HG03460 (cell line): ENCODE data around the gene TYW3.
A peak's percentile ranks its signal among the peaks of the same experiment; 100 is the strongest.
"Not testable (repeated sequence)": the region's sequence is repeated elsewhere in the genome, so short reads cannot be mapped to it uniquely, and the experiment has no call there.

Experiments
- ATAC-seq: cut with Tn5 transposase; IDR thresholded peaks from one replicate; pipeline ENCODE4 v1.9.1; 2021; ENCODE audit not compliant: unreplicated experiment

Gene TYW3

GRCh38 chr1:74731399-74732052, 1.4 kb upstream of the TYW3 start:
- peak; percentile 30 for ATAC-seq

GRCh38 chr1:74732071-74732946, 643 bp upstream of the TYW3 start:
- peak; percentile 16 for ATAC-seq

- peak; percentile 44 for ATAC-seq
Observed at GRCh38 chr1:74733604-74734484, 892 bp downstream of the TYW3 start.

- ATAC-seq: no peak
Observed at GRCh38 chr1:74737333-74737732, 4.4 kb downstream of the TYW3 start.

- ATAC-seq: not testable (repeated sequence)
Observed at GRCh38 chr1:74740307-74740980, 7.5 kb downstream of the TYW3 start.

- not testable (repeated sequence) for ATAC-seq
Observed at GRCh38 chr1:74745247-74745646, 12.3 kb downstream of the TYW3 start.

- ATAC-seq: peak; percentile 46
Observed at GRCh38 chr1:74748960-74749359, 16.0 kb downstream of the TYW3 start.

GRCh38 chr1:74753104-74753503, 20.2 kb downstream of the TYW3 start:
- no peak for ATAC-seq

GRCh38 chr1:74755475-74755874, 22.5 kb downstream of the TYW3 start:
- no peak for ATAC-seq

- ATAC-seq: not testable (repeated sequence)
Observed at GRCh38 chr1:74756650-74757049, 23.7 kb downstream of the TYW3 start.

- ATAC-seq: no peak
Observed at GRCh38 chr1:74763807-74764206, 30.9 kb downstream of the TYW3 start.

- no peak for ATAC-seq
Observed at GRCh38 chr1:74766579-74766978, 33.6 kb downstream of the TYW3 start.

- no peak for ATAC-seq
Observed at GRCh38 chr1:74767490-74767889, 34.5 kb downstream of the TYW3 start.

GRCh38 chr1:74771913-74772515, 39.1 kb downstream of the TYW3 start:
- no peak for ATAC-seq

GRCh38 chr1:74772945-74773344, 40.0 kb downstream of the TYW3 start:
- ATAC-seq: no peak

- ATAC-seq: no peak
Observed at GRCh38 chr1:74773582-74773981, 40.6 kb downstream of the TYW3 start.

- no peak for ATAC-seq
Observed at GRCh38 chr1:74775735-74776134, 42.8 kb downstream of the TYW3 start.

GRCh38 chr1:74777525-74777924, 44.6 kb downstream of the TYW3 start:
- ATAC-seq: no peak

- no peak for ATAC-seq
Observed at GRCh38 chr1:74779750-74780149, 46.8 kb downstream of the TYW3 start.

GRCh38 chr1:74780594-74780993, 47.6 kb downstream of the TYW3 start:
- no peak for ATAC-seq
